Measurements from ENCODE around the gene TMEM225B. TPM values are rescaled to one million over a fixed set of nuclear protein-coding genes. Genes with fewer than 3 reads are reported as not detected.
"Not testable (repeated sequence)": the region's sequence is repeated elsewhere in the genome, so short reads cannot be mapped to it uniquely, and the experiment has no call there.

The TMEM225B gene
- total RNA-seq, 1 donor, result 0.43 TPM

- DNase-seq (ENCODE audit: low read depth), result no peak
- TF ChIP-seq, protein P1, sequence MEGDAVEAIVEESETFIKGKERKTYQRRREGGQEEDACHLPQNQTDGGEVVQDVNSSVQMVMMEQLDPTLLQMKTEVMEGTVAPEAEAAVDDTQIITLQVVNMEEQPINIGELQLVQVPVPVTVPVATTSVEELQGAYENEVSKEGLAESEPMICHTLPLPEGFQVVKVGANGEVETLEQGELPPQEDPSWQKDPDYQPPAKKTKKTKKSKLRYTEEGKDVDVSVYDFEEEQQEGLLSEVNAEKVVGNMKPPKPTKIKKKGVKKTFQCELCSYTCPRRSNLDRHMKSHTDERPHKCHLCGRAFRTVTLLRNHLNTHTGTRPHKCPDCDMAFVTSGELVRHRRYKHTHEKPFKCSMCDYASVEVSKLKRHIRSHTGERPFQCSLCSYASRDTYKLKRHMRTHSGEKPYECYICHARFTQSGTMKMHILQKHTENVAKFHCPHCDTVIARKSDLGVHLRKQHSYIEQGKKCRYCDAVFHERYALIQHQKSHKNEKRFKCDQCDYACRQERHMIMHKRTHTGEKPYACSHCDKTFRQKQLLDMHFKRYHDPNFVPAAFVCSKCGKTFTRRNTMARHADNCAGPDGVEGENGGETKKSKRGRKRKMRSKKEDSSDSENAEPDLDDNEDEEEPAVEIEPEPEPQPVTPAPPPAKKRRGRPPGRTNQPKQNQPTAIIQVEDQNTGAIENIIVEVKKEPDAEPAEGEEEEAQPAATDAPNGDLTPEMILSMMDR (IDR thresholded peaks at IDR 0.05; ENCODE audit: insufficient read depth, low read depth, low read length), result no peak
- no peak overlapping the region for H3K4me3 ChIP-seq (ENCODE audit: low read depth, low read length)
Observed at GRCh38 chr7:99653754-99654153, 55.7 kb downstream of the TMEM225B start.

GRCh38 chr7:99654626-99655025 lies 56.6 kb downstream of the TMEM225B start:
- not testable (repeated sequence) for H3K4me3 ChIP-seq (ENCODE audit: low read depth, low read length); DNase-seq (ENCODE audit: low read depth)

GRCh38 chr7:99657879-99658278 lies 59.8 kb downstream of the TMEM225B start:
- DNase-seq (ENCODE audit: low read depth); H3K4me3 ChIP-seq (ENCODE audit: low read depth, low read length): not testable (repeated sequence)

Other genes with a start within 250 kb of the TMEM225B start
- gene ARPC1B, start 223.5 kb upstream of the TMEM225B start, total RNA-seq, result 186 and 241 TPM in 2 replicates
- 34.5 and 38.0 TPM in 2 replicates for gene PDAP1, start 189.7 kb upstream of the TMEM225B start, total RNA-seq
- 101 and 170 TPM in 2 replicates for gene BUD31, start 189.3 kb upstream of the TMEM225B start, total RNA-seq
- gene PTCD1, start 159.5 kb upstream of the TMEM225B start, total RNA-seq, result 7.7 and 8.2 TPM in 2 replicates
- gene CPSF4, start 159.3 kb upstream of the TMEM225B start, total RNA-seq, result 33.8 and 38.4 TPM in 2 replicates
- 190 and 573 TPM in 2 replicates for gene ATP5MF, start 132.1 kb upstream of the TMEM225B start, total RNA-seq
- gene ZNF789, start 125.4 kb upstream of the TMEM225B start, total RNA-seq, result 9.3 and 11.7 TPM in 2 replicates
- gene ZNF394, start 98.0 kb upstream of the TMEM225B start, total RNA-seq, result 22.5 and 30.2 TPM in 2 replicates
- 11.6 and 17.7 TPM in 2 replicates for gene ZKSCAN5, start 93.6 kb upstream of the TMEM225B start, total RNA-seq
- 5.5 and 9.5 TPM in 2 replicates for gene FAM200A, start 46.2 kb upstream of the TMEM225B start, total RNA-seq
- gene ZNF655, start 39.6 kb upstream of the TMEM225B start, total RNA-seq, result 75.7 and 88.5 TPM in 2 replicates
- gene ZSCAN25, start 18.7 kb downstream of the TMEM225B start, total RNA-seq, result 11.9 and 13.4 TPM in 2 replicates
- gene CYP3A5, start 81.7 kb downstream of the TMEM225B start, total RNA-seq, result under 0.01 and 0.43 TPM in 2 replicates
- not detected in 2 replicates for gene CYP3A7, start 136.9 kb downstream of the TMEM225B start, total RNA-seq
- not detected in 2 replicates for gene CYP3A4, start 185.9 kb downstream of the TMEM225B start, total RNA-seq
- gene CYP3A43, start 229.7 kb downstream of the TMEM225B start, total RNA-seq, result not detected in 2 replicates